HG03139 (cell line): ENCODE data around the gene CLEC20A.

Experiments used
- ATAC-seq: cut with Tn5 transposase; IDR thresholded peaks from one replicate; pipeline ENCODE4 v1.9.1; 2021; ENCODE audit not compliant: unreplicated experiment

The CLEC20A gene

DNA sequence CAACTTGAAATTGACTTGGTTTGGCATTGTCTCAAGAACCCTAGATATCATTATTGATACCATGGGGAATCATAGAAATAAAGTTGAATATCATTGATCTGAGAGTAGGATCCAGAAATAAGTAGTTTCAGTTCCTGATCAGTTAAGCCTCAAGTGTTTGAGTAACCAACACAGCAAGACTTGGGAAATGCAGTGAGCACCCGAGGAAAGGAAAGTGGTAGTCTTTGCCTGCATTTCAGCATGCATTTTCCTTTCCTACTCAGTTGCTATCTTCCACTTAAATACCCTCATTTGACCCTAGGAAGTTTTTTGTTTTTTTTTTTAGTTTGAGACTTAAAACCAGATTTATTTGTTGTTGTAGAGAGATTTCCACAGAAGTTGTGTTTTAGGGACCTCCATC, 18.9 kb downstream of the CLEC20A start:
- no peak for ATAC-seq

DNA sequence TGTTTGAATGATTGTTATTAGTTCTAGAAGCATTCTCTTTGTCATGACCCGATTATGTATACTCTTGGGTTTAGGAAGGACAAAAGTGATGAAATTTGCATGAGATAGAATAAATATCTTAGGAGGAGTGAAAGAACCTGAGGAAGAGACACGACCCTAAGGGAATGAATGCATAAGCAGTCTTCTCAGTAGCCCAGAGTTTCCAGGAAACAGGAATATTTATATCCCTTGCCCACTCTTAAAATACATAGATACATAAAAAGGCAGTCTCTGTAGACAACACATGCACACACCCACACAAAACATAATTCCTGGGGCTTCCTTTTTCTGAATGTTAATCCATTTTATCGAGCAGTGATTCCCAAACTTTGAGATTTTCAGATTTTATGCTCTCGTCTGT, 19.4 kb downstream of the CLEC20A start:
- ATAC-seq = no peak

DNA sequence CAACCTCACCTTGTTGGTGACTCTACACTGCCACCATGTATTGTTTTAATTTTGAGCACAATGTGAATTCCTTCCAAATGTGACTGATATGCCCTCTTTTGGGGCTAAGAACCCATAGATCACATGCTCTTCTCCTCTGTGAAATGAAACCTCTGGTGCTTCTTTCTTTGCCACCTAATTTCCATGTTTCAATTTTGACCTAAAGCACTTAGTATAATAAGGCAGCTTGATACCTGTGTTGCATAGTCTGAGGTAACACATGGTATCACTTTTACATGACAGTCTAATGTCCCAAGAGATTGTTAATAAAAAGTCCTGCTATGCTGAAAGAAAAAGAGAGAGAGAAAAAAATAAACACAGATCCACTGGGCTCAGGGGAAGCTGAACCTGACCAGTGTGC, 24.2 kb downstream of the CLEC20A start:
- no peak for ATAC-seq

DNA sequence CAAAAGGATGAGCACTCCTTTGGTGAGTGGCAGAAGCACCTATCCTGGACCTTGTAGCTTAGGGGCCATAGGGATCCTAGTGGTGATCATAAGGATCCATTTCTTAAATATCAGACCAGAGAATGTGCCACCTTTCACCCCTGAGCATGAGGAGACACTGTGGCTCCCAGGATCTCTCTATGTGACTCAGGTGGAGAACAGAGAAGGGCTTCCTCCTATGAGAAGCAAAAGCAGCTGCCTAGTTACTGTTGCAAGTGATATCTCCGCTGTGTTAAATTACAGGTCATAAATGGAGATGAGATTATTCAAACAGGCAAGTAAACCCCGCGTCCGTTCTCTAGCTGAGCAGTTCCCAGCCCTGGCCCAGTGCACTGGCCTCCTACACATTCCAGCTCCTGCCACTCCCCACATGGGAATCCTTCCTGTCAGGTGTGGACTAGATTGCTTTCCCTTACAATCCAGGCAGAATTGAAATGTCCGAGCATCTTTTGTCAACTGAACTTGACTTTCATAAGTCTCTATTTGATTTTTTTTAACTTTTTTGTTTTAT, 26.3 kb downstream of the CLEC20A start:
- no peak for ATAC-seq

DNA sequence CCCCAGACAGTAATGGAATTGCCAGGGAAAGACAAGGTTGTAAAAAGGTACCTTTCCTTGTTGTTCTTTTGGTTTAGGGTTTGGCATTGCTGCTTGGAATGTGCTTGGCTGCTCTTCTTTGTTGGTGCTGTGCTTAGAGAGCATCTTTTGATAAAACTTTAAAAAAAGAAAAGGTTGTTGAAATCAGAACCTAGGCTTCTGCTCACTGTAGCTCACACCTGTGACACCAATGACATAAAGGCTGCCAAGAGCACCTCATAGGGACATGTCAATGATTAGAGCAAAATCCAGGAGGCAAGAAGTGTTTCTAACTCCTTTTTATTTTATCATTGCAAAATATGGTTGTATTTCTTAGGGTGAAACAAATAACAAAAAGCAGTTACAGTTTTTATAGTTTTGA, 28.9 kb downstream of the CLEC20A start:
- ATAC-seq = no peak

DNA sequence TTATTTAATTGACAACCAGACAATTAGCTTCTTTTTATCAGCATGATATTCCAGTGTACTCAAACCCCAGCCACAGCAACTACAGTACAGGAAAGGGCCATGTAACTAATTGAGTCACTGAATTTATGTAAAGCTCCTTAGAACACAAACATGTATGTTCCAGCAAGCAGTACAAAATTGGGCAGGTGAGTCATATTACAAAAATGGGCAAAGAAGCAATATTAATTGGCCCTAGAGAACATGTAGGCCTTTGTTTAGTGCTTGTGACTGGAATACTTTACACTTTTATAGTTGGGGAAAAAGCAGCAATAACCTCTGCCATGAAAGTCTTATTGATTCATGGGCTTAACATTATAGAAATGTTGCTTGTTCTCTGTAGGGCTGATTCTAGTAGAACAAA, 31.8 kb downstream of the CLEC20A start:
- ATAC-seq = no peak

DNA sequence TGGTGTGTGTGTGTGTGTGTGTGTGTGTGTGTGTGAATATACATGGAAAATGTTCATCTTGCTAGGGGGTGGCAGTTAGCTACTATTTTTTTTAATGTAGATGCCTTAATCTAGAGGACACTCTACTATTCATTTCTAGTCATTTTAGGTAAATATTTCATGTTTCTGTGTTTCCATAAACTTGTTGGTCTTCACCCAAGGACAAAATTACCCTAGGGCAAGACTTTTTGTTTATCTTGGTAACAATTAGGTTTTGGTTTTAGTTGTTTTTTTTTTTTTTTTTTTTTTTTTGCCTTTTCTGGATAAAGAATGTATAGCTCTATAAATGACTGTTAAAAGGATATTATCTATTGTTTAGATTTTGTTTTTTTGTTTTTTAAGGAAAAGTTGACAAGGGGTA, 32.2 kb downstream of the CLEC20A start:
- no peak for ATAC-seq

DNA sequence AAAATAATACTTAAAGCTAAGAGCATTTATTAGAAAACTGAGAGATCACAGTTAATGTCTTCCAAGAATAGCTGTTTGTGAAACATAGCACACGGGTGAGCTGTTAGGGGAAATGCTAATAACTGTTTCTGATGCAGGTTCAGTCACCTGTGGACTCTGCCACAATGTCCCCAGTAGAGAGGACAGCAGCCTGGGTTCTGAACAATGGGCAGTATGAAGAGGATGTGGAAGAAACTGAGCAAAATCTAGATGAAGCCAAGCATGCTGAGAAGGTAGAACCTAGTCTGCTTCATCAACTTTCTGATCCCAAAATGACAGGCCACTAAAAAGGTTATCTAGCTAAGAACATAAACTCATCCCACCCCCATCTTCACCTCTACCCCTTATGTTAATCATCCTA, 32.6 kb downstream of the CLEC20A start:
- no peak for ATAC-seq

DNA sequence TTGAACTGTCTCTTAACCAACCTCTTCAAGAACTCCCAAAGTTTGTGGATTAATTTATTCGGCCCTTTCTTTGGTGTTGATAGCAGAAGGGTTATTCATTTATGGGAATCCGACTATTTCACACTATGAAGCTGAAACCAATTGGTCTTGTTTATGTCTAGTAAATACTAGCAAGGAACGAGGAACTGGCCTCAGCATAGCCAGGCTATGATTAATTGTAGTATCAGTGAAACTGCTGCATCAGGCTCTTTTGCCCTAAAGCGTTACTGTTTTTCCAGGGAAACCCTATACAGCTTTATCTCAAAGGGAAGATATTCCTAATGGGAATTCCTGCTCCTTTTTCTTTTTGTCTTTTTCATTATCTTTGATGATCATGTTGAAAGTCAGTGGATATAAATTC, 35.1 kb downstream of the CLEC20A start:
- no peak for ATAC-seq

DNA sequence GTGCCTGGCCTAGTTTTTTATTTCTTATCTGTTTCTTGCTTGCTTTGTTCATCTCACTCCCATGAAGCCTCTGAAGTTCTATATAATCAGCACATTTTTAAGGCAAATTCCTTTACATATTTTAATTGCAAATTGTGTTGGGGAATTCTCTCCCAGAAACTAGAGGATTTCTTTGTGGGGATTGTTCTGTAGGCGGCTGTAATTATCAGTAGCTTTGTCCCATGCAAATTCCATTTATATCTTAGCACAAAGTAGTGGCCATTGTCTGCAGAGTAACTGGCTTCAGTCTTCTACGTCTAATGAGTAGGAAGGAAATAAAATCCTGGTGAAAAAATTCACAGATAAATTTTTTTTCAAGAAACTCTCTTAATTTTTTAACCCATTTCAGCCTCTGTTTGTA, 35.7 kb downstream of the CLEC20A start:
- ATAC-seq = no peak

DNA sequence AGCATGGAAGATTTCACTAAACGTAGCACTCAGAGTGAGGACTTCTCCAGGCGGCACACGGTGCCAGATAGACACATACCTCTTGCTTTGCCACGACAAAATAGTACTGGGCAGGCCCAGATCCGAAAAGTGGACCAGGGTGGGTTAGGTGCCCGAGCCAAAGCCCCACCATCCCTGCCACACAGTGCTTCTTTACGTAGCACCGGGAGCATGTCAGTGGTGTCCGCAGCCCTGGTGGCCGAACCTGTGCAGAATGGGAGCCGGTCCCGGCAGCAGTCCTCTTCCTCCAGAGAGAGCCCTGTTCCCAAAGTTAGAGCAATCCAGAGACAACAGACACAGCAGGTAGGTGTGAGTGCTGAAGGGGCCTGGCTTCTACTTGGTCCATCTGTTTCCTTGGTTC, 38.6 kb downstream of the CLEC20A start:
- no peak for ATAC-seq

DNA sequence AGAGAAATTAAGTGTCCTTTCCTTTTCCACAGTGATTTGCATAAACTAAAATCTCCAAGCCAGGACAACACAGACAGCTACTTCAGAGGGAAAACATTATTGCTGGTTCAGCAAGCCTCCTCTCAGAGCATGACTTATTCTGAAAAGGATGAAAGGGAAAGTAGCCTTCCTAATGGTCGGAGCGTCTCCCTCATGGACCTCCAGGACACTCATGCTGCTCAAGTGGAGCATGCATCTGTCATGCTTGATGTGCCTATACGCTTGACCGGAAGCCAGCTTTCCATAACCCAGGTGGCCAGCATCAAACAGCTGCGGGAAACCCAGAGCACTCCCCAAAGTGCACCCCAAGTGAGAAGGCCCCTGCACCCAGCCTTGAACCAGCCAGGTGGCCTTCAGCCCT, 39.1 kb downstream of the CLEC20A start:
- no peak for ATAC-seq

DNA sequence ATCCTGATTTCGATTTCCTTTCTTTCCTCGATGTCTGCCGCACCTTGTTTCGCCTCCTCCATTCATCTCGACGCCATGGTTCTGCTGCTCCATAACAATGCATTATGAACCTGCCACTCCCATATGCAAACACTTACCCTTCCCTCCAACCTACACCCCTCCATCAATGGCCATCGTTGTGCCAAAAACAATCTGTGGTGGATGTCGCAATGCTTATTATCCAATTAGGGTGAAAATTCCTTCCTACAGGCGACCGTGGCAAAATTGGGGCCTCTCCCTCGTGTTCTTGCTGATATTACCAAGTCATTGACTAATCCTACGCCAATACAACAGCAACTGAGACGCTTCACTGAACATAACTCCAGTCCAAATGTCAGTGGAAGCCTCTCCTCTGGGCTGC, 40.3 kb downstream of the CLEC20A start:
- no peak for ATAC-seq

DNA sequence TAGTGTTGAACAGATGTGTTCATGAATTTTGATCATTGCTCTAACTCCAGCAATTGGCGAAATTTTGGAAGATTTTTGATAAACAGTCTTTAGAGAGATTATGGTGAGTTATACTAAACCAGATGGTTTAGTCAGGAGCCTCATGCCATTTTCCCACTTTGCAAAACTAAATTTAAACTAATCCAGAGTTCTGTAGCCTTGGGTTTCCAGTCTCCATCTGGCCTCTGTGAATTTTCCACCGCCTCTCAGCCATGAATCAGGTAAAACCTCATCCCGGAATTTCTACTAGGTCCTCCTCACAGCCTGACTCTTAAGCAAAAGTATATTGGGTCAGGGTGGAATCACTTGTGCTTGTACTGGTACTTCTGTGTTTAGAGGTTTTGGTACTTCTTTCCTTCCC, 44.8 kb downstream of the CLEC20A start:
- no peak for ATAC-seq

DNA sequence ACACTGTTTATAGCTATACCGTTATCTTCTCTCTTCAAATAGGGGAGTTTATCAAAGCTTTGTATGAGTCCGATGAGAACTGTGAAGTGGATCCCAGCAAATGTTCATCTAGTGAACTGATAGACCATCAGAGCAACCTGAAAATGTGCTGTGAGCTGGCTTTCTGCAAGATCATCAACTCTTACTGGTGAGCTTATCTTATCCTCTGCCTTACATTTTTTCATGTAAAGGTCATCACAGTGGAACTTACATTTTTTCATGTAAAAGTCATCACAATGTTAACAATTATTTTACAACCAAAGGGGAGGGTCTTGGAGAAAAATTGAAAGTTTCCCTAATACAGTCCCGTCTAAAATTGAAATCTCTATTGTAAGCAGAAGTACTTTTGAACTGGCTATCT, 45.2 kb downstream of the CLEC20A start:
- no peak for ATAC-seq

DNA sequence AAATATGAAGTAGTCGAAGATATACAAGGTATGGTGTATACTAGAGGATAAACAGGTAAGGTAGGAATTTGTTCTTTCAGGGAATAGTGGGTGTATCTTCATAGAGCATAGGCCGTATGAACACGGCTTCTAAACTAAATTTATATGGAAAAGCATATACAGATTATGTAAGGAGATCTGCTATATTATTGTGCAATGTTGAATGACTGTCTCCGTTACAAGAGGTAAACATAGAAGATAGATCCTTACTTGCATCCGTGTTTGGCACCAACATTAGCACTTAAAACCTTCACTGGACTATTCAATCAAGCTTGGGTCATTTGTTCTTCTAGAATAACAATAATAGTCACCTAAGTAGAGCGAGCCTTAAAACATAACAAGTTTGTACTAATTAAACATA, 45.9 kb downstream of the CLEC20A start:
- no peak for ATAC-seq

DNA sequence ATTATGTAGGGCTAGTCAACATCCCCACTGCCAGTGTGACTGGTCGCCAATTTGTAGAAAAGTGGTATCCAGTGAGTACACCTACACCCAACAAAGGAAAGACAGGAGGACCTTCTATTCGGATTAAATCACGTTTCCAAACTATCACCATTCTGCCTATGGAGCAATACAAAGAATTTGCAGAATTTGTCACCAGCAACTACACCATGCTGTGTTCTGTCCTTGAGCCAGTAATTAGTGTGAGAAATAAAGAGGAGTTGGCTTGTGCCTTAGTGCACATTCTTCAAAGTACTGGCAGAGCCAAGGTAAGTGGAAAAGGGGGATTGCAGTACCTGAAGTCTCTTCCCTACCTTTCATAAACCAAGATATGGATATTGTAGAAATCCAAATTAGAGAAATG, 53.8 kb downstream of the CLEC20A start:
- no peak for ATAC-seq

DNA sequence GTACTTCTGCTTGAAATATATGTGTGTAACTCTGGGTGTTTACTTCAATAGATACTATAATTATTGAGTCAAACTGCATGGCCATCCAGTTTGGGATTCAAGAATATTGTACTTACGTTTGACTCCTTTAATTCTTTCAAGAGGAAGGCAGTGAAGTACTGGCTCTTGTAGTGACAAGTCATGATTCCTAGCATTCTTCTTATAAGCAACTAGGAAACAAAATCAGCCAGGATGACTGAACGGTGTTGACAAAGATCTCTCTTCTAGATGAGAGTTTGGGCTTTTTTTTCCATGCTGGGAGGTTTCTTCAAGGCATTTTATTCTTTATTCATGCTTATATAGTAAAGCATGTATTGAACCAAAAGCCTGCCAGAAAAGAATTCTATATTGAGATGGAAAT, 58.3 kb downstream of the CLEC20A start:
- ATAC-seq = no peak

DNA sequence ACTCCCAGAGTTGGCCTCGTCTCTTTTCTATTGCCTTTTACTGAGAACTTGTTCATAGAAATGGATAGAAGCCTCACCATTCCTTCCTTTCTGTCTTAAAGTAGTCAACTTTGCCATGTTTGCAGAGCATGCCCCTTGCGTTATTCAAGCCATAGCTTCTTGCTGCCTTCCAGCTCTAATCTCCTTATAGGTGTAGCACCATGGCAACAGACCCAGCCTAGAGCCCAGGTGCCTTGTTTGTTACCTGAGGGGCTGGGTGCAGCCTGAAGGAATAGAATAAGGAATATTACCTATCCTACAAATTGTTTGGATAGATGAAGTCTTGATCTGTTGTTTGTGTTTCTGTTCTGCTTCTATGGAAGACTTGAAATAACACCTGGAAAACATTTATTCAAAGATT, 59.9 kb downstream of the CLEC20A start:
- no peak for ATAC-seq

DNA sequence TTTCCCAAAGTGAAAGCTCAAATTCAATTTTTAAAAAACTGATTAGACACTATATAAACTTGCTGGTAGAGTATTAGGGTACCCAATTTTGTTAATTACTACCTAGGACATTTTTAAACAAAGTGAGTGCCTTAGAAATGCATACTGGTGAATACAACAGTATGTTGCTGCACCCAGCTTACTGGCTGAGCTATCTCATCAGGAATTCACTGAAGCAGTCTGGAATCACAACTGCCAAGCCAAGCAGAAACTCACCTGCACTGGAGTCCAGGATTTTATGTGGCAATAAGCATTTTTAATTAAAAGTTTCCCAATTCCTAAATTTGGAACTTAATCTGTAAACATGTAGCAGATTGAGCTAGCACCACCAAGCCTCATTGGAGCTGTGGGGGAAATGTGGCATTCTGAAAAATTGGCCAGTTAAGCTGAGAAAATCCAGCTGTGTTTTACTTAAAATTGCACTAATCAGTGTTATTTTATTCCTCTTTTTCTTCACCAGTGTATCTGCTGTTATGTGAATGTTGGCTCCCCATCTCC, 61.8 kb downstream of the CLEC20A start:
- ATAC-seq = no peak

DNA sequence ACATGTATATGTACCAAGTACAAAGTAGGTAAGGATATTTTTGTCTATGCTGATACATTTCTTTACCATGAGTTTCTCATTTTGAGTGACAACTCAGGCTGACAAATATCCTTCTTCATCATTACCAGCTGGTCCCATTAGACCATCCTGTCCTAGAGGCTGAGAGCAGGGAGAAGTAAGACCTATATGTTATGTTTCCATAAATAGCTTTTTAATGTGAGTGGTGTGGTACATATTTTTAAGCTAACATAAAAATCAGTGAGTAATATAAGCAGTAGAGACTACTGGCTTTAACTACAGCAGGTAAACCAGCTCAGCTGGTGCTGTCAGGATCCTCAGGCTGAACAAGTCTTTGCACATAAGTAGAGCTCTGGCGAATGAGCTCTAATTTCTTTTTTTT, 62.4 kb downstream of the CLEC20A start:
- no peak for ATAC-seq
